PFSK-1 (cell line): ENCODE measurements around the gene KCNMB2.

ENCODE experiments used
- FOXP2 ChIP-seq: optimal IDR thresholded peaks from 2 replicates; pipeline ENCODE3; 2011; ENCODE audit warnings: borderline replicate concordance, control low read depth, inconsistent platforms; ENCODE audit not compliant: insufficient read depth; ENCODE audit errors: extremely low read length, extremely low read depth
- POLR2AphosphoS5 ChIP-seq: IDR thresholded peaks from 2 replicates; pipeline ENCODE4 v1.6.1; 2012; ENCODE audit warnings: low read depth, mild to moderate bottlenecking, control low read depth, low read length, moderate library complexity
- REST ChIP-seq, 2 experiments: IDR thresholded peaks; 2 replicates each; pipeline versions ENCODE4 v1.6.1 to v1.8.0; 2011 to 2012; ENCODE audit warnings: low read depth in 2 of 2, low read length in 2 of 2, control low read depth in 1 of 2, inconsistent platforms in 1 of 2, mild to moderate bottlenecking in 1 of 2, moderate library complexity in 1 of 2; ENCODE audit not compliant: insufficient read depth in 1 of 2
- SIN3A ChIP-seq: IDR thresholded peaks from 2 replicates; pipeline ENCODE4 v1.6.1; 2012; ENCODE audit warnings: mild to moderate bottlenecking, low read length, moderate library complexity, borderline replicate concordance; ENCODE audit not compliant: insufficient read depth
- TAF1 ChIP-seq: IDR thresholded peaks from 2 replicates; pipeline ENCODE4 v1.6.1; 2012; ENCODE audit warnings: low read length, control low read depth, borderline replicate concordance; ENCODE audit not compliant: insufficient read depth

DNA sequence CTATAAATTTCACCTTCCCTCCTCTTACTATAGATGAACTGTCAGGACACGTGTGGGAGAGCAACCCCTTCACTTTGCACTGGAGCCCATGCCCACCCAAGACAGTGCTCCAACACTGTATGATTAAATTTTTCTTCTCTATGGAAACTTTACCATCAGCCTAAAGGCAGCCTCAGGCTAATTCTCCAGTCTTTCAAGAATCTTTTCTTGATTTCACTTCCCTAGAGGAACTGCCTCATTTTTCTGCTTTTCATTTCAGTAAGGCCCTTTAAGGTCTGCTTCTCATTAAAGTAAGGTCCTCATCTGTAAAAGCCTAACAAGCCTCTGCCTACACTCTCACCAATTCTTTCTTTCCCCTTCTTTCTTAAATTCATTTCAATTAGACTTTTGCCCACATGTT lies 137.3 kb downstream of the KCNMB2 start:
- no peak for TF ChIP-seq POLR2AphosphoS5
- TF ChIP-seq TAF1, result no peak
- no peak for TF ChIP-seq REST (IDR thresholded peaks at IDR 0.05; ENCODE audit: insufficient read depth in 1 of 2, low read depth in 2 of 2, low read length in 2 of 2)
- no peak for TF ChIP-seq FOXP2
- TF ChIP-seq SIN3A, result no peak
